CD4-positive, alpha-beta T cell treated with Interleukin-4 for 4 hours (primary cell): Measurements from ENCODE around the gene MOB3C.
A peak's percentile ranks its signal among the peaks of the same experiment; 100 is the strongest.
"Not testable (repeated sequence)": the region's sequence is repeated elsewhere in the genome, so short reads cannot be mapped to it uniquely, and the experiment has no call there.

Source experiments
- DNase-seq: peaks from one replicate; pipeline ENCODE4 v3.0.0-alpha.2; 2020

Gene MOB3C

DNA sequence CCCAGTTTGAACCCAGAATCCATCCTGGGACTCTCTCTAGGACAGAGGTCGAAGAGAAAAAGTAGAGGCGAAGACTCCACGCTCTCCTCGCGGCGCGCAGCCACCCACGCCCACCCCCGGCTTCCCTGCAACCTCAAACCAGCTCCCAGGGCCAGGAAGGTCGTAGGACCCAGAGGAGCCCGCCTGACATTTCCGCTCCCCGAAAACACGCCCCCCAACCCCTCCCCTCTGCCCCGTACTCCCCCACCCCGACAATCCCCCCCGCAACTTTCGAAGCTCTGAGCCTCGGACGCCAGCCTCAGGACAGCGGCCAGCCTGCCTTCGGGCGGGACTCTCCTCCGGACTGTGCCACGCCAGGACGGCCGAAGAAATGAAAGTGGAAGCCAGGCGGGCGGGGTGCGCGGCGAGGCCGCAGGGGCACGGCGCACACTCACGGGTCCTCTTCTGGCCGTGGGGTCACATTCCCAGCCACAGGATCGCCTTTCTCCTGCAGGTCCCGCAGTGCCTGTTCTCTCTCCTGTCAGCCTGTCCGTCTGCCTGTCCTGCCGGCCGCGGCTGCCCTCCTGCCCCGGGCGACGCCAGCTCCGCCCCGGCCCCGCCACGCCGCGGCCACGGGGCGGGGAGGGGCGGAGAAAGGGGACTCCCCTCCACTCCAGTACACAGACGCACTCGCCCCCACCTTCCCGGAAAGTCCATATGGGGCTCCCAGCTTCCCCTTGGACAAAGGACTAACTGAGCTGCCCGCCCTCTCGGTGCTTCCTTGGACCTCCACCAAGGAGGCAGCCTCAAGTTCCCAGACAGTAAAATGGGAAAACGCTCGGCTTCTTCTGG, at the start of gene MOB3C:
TSS of gene MOB3C (minus strand) at position 535 of the 831 bp plus-strand sequence. CDS start 3,490 bp downstream, outside the sequence.
- DNase-seq, result peak; percentile 65

DNA sequence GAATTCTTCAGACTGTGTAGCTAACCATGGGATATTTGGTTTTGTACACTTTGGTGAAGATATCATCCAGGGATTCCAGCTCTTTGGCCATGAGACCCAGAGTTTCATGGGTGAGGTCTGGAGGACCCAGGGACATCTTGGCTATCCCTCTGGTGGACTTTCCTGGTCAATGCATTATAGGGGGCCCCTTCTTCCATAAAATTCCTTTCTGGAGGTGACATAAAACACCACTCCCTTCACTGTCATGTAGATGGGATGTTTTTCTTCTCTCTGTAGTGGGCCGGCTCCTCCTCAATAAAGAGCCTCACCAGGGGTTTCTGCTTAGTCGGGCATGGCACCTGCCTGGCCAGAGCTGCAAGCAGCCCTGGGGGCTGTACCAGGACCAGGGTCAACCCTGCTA, 49.4 kb upstream of the MOB3C start:
- DNase-seq, result no peak

DNA sequence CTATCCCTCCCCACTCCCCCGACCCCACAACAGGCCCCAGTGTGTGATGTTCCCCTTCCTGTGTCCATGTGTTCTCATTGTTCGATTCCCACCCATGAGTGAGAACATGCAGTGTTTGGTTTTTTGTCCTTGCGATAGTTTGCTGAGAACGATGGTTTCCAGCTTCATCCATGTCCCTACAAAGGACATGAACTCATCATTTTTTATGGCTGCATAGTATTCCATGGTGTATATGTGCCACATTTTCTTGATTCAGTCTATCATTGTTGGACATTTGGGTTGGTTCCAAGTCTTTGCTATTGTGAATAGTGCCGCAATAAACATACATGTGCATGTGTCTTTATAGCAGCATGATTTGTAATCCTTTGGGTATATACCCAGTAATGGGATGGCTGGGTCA, 46.3 kb upstream of the MOB3C start:
- DNase-seq, result not testable (repeated sequence)

DNA sequence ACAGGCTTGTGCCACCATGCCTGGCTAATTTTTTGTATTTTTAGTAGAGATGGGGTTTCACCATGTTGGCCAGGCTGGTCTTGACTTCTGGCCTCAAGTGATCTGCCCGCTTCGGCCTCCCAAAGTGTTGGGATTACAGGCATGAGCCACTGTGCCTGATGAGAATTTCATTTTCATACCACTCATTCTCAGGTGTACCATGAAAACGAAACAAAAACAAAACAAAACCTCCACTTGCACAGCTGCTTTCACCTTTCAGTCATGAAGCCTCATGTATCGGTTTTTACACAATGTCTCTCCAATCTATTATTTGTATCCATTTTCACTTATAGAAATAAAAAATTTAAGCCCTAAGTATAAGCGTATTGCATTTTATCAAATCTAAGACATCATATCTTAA, 43.5 kb upstream of the MOB3C start:
- not testable (repeated sequence) for DNase-seq

DNA sequence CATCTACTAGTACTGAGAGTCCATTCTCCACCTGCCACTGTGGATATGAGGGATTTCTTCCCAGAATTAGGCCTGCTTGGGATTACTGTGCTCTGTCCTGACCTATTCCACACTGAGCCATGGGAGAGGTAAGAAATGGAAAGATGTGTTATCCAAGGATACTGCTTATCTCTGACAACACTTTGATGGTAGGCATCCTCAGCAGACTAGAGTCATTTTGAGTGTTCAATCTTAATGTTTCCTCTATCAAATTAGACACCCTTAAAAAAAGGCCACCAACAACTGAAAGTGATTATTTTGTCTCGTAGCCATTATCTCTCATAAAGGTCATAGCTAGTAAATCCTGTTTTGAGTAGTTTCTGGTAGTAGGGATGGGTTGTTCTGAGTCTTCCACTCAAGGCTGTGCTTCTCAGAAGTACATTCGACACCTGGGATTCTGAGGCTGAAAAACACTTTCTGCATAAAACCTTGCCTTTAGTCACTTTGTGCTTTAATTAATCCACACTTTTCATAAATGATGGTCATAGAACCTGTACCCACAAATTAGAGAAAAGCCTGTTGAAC, 42.8 kb upstream of the MOB3C start:
- no peak for DNase-seq

DNA sequence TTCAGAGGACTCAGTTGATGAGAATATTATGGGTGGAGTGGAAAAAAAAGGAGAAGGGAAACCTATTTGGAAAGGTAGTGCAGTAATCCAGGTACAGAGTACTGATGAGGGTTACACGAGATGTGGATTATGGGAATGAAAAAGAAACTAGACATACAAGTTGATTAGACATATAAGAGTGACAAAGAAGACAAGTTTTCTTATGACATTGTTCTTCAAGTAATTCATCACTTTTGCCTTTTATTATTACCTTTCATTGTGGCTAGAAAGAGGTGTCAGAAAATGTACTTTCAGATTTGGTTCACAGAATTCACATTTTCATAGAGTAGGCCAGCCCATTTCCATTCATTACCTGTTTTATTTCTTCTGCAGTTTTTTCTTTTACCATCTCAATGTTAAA, 41.2 kb upstream of the MOB3C start:
- DNase-seq, result no peak

DNA sequence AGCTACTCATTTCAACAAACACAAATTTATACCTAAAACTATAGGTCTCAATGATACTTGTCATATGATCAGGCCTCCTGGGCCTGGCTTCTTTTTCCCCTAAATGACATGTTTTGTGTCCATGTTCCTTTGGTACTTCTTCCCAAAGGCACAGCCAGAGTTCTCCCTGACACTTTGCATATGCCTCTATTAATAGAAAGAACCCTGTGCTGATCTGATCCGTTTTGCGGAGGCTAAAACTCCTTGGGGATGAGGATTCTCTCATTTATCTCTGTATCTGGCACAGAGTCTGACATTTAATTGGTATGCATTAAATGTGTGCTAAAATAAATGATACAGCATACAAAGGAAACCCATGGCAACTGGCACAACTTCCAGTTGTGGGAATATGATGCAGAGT, 40.0 kb upstream of the MOB3C start:
- DNase-seq, result no peak

DNA sequence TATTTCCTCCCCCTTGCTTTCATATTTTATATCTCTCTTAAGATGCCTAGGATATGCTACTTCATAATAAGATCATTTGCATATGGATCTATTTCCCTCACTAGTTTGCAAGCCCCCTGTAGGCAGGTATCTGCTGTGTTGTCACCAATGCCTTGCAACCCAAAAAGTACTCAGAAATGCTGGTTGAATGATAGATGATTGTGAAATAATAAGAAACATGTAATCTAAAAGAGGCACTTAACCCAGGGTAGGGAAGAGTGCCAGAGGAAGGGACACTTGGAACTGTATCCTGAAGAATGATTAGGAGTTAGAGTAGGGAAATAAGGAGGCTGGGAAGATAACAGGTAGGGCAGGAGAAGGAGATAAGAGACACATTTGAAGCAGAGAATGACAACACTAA, 39.2 kb upstream of the MOB3C start:
- no peak for DNase-seq

DNA sequence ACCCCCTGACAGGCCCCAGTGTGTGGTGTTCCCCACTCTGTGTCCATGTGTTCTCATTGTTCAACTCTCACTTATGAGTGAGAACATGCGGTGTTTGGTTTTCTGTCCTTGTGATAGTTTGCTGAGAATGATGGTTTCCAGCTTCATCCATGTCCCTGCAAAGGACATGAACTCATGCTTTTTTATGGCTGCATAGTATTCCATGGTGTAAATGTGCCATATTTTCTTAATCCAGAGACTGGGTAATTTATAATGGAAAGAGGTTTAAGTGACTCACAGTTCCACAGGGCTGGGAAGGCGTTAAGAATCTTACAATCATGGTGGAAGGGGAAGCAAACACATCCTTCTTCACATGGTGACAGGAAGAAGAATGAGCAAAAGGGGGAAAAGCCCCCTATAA, 38.1 kb upstream of the MOB3C start:
- DNase-seq, result not testable (repeated sequence)

DNA sequence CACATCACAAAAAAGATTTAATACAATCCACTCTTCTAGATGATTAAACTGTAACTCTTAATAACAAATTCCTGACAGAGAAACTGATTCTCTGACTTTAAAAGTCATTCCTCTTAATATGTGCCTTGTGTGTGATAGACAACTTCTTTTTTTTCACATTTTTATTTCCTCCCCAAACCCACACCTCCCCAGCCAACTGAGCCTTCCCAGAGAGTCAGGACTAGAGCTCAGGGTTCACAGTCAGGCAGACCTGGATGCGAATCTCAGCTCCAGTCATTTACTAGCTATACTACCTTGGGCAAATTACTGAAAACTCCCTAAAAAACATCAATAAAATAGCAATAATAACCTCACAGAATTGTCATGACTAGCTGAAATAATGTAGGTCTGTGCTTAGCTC, 37.4 kb upstream of the MOB3C start:
- no peak for DNase-seq

DNA sequence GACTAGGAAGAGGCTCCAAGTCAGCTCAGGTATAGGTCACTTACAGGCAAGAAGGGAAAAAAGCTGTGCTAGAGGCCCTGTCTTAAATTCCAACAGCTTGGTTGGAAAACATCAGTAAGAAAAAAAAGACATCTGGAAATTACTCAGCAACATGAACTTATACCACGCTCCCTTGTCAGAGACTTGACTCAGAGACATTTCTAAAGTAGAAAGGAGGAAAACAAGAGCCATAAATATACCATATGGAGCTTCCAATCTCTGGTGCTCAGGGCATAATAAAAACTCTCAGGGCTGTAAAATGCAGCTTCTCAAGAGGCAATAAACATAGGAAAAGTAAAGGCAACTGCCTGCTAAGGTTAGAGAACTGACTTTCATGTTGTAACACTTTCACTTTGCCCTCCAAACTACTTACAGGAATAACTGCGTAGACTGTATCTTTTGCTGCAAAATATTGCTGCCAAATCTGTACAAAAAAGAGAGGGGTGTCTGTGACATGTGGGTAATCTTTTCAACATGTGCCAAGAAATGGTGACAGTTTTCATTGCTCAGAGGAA, 36.9 kb upstream of the MOB3C start:
- no peak for DNase-seq

DNA sequence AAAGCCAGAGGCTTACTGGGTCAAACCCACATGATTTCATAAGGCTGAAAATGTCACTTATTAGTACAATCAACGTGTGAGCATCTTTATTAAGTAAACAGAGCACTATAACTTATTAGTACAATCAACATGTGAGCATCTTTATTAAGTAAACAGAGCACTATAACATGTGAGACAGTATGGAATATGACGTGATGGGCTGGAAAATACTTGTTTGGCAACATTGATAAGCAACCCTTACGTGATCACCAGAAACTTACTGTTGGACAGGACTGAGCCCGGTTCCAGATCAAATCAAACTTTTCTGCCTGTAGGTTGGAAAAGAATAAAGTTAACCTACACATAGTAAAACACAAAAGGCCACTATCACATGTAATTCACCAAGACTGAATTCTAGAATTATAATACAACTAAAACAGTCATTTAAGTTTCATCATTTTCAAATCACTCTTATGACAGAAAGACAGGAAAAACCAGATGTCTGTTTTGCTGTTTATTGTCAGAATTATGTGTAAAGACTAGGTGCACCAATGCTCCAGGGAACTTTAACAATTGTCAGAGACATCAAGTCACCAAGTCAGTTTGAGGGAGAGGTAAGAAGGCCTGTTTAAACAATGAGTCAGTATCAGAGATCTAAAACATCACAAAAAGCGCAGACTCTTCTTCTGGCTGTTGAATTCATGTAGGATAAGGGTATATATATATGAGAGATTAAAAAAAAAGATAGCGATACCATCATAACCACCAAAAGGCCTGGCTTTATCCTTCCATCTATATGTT, 35.9 kb upstream of the MOB3C start:
- no peak for DNase-seq

DNA sequence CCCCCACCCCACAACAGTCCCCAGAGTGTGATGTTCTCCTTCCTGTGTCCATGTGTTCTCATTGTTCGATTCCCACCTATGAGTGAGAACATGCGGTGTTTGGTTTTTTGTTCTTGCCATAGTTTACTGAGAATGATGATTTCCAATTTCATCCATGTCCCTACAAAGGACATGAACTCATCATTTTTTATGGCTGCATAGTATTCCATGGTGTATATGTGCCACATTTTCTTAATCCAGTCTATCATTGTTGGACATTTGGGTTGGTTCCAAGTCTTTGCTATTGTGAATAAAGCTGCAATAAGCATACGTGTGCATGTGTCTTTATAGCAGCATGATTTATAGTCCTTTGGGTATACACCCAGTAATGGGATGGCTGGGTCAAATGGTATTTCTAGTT, 34.5 kb upstream of the MOB3C start:
- DNase-seq, result not testable (repeated sequence)

DNA sequence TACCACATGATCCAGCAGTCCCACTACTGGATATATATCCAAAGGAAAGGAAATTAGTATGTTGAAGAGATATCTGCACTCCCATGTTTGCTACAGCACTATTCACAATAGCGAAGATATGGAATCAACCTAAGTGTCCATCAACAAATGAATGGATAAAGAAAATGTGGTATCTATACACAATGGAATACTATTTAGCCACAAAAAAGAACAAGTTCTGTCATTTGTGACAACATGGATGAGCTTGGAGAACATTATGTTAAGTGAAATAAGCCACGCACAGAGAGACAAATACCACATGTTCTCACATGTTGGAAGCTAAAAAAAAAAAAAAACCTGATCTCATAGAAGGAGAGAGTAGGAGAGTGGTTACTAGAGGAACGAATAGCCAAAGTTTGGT, 33.9 kb upstream of the MOB3C start:
- no peak for DNase-seq

DNA sequence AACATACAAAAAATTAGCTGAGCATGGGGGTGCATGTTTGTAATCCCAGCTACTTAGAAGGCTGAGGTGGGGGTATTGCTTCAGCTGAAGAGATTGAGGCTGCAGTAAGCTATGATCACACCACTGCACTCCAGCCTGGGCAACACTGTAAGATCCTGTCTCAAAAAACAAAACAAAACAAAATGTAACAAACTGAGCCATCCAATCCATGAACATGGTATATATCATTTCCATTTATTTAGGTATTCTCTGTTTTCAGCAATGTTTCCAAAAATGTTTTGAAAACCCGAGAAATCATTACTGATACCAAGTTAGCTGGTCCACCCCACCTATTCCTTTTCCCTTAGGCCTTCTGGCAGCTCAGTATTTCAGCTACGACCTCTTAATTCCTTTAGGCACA, 33.2 kb upstream of the MOB3C start:
- DNase-seq, result no peak

DNA sequence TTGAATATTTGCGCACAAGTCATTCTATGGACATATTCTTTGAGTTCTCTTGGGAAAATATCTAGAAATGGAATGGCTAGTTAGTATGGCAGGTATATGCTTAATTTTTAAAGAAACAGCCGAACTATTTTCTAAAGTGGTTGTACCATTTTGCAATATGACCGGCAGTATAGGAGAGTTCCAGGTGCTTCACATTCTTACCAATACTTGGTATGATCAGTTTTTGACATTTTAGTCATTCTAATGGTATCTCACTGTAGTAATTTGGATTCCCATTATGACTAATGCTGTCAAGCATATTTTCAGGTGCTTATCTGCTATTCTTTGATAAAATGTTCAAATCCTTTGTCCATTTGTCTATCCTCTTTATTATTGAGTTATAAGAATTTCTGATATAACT, 31.0 kb upstream of the MOB3C start:
- DNase-seq, result no peak

DNA sequence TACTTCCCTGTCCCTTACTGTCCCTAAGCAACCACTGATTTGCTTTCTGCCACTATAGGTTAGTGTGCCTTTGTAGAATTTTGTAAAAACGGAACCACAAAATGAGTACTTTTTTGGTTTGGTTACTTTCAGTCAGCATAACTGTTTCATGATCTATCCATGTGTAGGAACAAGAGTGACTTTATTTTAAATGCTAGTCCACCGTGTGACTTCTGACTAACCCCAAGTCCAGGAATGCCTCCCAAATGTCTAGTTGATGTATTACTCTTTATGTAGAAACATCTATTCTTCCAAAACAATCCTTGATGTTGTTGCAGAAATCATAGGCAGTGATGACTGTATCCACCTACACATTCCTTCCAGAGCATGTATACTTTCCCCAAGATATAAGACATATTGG, 30.2 kb upstream of the MOB3C start:
- no peak for DNase-seq

DNA sequence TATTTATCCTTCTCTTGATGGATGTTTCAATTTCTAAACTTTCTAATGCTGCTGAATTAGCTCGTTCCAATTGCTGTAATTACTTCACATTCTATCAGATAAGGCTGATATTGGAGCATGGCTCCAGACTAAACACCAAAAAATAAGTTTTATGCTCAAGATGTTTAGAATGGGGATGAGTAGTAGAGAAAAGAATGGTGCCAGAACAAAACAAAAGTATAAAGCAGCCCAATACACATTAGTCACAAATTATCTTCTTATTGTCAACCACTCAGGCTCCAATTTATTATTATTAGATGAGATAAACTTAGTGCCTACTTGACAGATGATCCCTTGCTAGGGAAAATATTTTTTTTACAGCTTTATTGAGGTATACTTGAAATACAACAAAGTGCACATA, 29.7 kb upstream of the MOB3C start:
- no peak for DNase-seq

DNA sequence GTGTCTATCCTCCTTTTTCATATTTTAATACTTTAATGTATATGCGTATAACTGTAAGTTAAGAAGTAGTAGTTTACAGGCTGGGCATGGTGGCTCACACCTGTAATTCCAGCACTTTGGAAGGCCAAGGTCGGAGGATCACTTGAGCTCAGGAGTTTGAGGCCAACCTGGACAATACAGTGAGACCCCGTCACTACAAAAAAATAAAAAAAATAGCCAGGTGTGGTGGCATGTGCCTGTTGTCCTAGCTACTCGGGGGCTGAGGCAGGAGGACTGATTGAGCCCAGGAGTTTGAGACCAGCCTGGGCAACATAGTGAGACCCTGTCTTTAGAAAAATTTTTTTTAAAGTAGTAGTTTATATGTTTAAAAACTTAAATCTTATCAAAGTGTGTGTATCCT, 29.2 kb upstream of the MOB3C start:
- no peak for DNase-seq

DNA sequence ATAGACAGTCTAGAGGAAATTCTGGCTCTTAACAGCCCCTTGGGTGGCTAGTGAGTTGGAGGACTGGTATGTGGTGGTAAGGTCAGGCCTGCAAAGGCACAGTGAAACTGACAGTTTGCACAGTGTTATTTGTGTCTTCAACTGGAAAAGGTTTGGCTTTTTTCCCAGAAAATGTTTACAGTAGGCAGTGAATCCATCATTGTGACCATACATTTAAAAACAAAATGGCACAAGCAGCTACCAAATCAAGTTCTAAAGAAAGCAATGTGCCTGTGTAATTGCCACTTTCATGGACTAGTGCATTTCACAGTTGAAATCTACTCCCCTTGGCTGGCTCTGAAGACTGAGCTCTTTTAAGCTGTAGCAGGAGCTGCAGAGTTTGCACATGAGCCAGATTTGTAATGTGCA, 26.8 kb upstream of the MOB3C start:
- DNase-seq, result no peak

DNA sequence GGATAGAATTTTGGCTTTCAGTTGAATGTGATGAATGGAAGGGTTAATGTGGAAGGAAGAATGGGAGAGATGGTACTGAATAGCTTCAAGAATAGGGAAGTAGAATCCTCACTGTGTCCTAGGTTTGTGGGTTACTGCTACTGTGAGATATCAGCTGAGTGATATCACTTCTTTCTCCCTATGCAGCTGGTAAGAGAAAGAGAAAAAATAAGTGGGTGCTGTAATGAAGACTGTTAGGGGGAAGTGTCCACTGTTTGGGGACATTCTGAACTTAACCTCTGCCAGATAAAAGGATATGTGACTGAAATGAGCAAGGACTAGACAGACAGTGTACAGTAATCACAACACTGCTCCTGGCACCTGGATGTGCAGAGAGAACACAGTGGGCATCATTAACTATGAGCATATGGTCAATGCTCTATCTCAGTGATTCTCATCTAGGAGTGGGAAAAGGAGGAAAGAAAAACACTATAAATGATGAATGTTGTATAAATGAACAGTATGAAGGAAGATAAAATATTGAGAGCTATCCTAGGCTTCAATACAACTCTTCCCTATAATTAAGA, 25.6 kb upstream of the MOB3C start:
- no peak for DNase-seq

DNA sequence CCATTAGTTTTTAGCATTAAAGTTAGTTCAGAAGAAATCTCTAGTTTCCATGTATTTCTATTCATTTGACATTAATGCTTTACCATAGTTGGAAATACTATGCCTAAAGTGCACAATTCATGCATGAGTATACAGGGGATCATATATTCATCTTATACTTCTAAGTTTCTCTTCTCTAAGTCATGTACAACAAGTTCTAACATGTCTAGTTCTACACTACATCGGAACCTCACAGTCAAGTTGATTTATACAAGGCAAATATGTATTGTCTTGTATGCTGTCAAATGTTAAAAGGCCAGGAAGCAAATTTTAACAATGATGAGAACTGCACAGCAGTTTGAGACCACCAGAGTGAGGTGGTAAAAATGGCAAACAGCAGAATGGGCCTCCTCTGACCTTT, 22.9 kb upstream of the MOB3C start:
- DNase-seq, result no peak

DNA sequence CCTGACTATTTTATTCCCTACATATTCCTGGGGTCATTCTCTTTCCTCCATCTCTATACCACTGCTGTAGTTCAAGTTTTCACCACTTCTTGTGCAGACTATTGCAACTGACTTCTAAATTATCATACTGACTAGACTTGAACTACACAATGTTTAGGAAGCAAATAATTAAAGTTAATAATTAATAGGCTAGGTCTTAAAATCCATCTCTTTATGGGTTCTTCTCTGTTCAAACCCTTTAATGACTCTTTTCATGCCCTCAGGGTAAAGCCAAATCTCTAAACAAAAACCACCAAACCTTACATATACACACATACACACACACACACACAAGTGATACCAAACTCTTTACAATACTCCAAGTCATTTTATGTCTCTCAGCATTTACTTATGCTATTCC, 22.3 kb upstream of the MOB3C start:
- no peak for DNase-seq
